HepG2 (cell line): ENCODE data around the gene GRK3.

Source experiments
- CTCF ChIP-seq: sonication (generic); formaldehyde crosslinking; IDR thresholded peaks from 2 replicates; pipeline ENCODE4 v1.5.0; 2020; ENCODE audit warnings: mild to moderate bottlenecking, missing genetic modification reagents, moderate library complexity
- HDAC2 ChIP-seq: sonication (generic); formaldehyde crosslinking; IDR thresholded peaks from 2 replicates; pipeline ENCODE4 v1.4.0; 2020; ENCODE audit warnings: missing genetic modification reagents
- KLF15 ChIP-seq: sonication (generic); formaldehyde crosslinking; IDR thresholded peaks from 2 replicates; pipeline ENCODE4 v1.8.1; 2023; ENCODE audit warnings: borderline replicate concordance, mild to moderate bottlenecking, inconsistent platforms, missing genetic modification reagents, mixed read lengths
- NFATC3 ChIP-seq: sonication (generic); formaldehyde crosslinking; IDR thresholded peaks from 2 replicates; pipeline ENCODE4 v1.5.1; 2020; ENCODE audit warnings: mild to moderate bottlenecking, missing genetic modification reagents
- POLR2A ChIP-seq, 2 experiments: IDR thresholded peaks; 2 replicates each; pipeline ENCODE4 v1.6.1; 2011; ENCODE audit warnings: low read depth in 2 of 2, low read length in 2 of 2, mild to moderate bottlenecking in 1 of 2, moderate library complexity in 1 of 2; ENCODE audit not compliant: insufficient read depth in 1 of 2
- POLR2AphosphoS5 ChIP-seq: IDR thresholded peaks from 2 replicates; pipeline ENCODE4 v1.6.1; 2012; ENCODE audit warnings: low read depth, low read length
- ZNF136 ChIP-seq: sonication (generic); formaldehyde crosslinking; IDR thresholded peaks from 2 replicates; pipeline ENCODE4 v1.8.1; 2022; ENCODE audit warnings: low read depth, mild to moderate bottlenecking, moderate library complexity, missing genetic modification reagents
- ZNF432 ChIP-seq: sonication (generic); formaldehyde crosslinking; IDR thresholded peaks from 2 replicates; pipeline ENCODE4 v1.5.0; 2020; ENCODE audit warnings: missing genetic modification reagents, mild to moderate bottlenecking, borderline replicate concordance
- ZNF687 ChIP-seq: sonication (generic); formaldehyde crosslinking; IDR thresholded peaks from 2 replicates; pipeline ENCODE4 v1.5.1; 2020; ENCODE audit warnings: mild to moderate bottlenecking, missing genetic modification reagents, moderate library complexity
- TF ChIP-seq, protein P1 (sequence below): sonication (generic); formaldehyde crosslinking; IDR thresholded peaks from 2 replicates; pipeline ENCODE4 v1.4.0; 2020; ENCODE audit warnings: mild to moderate bottlenecking, missing genetic modification reagents, borderline replicate concordance

DNA sequence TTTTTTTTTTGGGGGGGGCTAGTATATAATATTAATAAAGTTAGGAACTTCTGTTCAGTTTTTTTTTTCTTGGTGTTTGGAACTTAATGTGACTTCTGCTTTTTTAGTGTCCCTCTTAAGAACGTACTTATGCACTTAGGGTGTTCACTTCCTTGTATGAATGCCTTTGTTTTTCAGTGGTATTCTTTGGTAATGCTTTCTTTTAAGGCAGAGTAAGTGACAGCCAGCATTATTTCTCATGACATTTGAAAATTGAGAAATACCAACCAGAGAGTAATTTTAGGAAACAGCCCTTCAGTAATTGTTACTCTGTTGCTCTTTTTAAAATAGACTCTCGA is 2.4 kb downstream of the GRK3 start:
- TF ChIP-seq ZNF136 (CRISPR knock-in tag) (no peak), CTCF (CRISPR knock-in tag) (no peak), POLR2A (IDR thresholded peaks at IDR 0.05; ENCODE audit: insufficient read depth in 1 of 2, low read depth in 2 of 2, low read length in 2 of 2) (no peak), KLF15 (CRISPR knock-in tag) (no peak), HDAC2 (CRISPR knock-in tag) (no peak), POLR2AphosphoS5 (no peak), ZNF687 (CRISPR knock-in tag) (no peak), ZNF432 (CRISPR knock-in tag) (no peak), NFATC3 (CRISPR knock-in tag) (no peak)
- TF ChIP-seq, protein P1, sequence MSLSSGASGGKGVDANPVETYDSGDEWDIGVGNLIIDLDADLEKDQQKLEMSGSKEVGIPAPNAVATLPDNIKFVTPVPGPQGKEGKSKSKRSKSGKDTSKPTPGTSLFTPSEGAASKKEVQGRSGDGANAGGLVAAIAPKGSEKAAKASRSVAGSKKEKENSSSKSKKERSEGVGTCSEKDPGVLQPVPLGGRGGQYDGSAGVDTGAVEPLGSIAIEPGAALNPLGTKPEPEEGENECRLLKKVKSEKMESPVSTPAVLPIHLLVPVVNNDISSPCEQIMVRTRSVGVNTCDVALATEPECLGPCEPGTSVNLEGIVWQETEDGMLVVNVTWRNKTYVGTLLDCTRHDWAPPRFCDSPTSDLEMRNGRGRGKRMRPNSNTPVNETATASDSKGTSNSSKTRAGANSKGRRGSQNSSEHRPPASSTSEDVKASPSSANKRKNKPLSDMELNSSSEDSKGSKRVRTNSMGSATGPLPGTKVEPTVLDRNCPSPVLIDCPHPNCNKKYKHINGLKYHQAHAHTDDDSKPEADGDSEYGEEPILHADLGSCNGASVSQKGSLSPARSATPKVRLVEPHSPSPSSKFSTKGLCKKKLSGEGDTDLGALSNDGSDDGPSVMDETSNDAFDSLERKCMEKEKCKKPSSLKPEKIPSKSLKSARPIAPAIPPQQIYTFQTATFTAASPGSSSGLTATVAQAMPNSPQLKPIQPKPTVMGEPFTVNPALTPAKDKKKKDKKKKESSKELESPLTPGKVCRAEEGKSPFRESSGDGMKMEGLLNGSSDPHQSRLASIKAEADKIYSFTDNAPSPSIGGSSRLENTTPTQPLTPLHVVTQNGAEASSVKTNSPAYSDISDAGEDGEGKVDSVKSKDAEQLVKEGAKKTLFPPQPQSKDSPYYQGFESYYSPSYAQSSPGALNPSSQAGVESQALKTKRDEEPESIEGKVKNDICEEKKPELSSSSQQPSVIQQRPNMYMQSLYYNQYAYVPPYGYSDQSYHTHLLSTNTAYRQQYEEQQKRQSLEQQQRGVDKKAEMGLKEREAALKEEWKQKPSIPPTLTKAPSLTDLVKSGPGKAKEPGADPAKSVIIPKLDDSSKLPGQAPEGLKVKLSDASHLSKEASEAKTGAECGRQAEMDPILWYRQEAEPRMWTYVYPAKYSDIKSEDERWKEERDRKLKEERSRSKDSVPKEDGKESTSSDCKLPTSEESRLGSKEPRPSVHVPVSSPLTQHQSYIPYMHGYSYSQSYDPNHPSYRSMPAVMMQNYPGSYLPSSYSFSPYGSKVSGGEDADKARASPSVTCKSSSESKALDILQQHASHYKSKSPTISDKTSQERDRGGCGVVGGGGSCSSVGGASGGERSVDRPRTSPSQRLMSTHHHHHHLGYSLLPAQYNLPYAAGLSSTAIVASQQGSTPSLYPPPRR (CRISPR knock-in tag): no peak
